GM12875 (cell line): ENCODE data around the gene TKTL1.

Experiments used
- H3K4me3 ChIP-seq: one replicate; pipeline ENCODE4 v1.5.1; 2011; ENCODE audit warnings: low read depth, low read length, control low read depth
- TF ChIP-seq, protein P1 (sequence below): IDR thresholded peaks from 2 replicates; pipeline ENCODE4 v1.5.1; 2011; ENCODE audit warnings: low read depth, mild to moderate bottlenecking, control low read depth, inconsistent platforms, low read length, moderate library complexity, borderline replicate concordance; ENCODE audit not compliant: insufficient read depth

The TKTL1 gene

GRCh38 chrX:154317391-154317995 is 21.9 kb downstream of the TKTL1 start:
- no peak overlapping the region for H3K4me3 ChIP-seq

DNA sequence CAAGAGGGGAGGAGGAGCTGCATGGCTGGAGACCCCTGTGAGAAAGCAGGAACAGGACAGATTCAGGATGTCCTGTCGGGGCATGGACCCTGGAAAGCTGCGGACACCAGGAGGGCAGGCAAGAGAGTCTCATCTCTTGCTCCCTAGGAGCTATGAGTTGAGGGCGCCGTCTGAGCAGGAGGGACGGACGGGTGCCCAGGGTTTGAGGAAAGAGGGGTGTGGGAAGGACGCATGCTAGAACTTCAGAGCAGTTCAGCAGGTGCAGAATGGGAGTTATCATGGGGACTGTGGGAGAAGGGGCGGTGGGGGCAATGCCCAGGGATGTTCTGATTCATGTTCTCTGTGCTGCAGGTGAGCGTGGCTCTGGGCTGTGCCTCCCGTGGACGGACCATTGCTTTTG is 24.8 kb downstream of the TKTL1 start:
- TF ChIP-seq, protein P1, sequence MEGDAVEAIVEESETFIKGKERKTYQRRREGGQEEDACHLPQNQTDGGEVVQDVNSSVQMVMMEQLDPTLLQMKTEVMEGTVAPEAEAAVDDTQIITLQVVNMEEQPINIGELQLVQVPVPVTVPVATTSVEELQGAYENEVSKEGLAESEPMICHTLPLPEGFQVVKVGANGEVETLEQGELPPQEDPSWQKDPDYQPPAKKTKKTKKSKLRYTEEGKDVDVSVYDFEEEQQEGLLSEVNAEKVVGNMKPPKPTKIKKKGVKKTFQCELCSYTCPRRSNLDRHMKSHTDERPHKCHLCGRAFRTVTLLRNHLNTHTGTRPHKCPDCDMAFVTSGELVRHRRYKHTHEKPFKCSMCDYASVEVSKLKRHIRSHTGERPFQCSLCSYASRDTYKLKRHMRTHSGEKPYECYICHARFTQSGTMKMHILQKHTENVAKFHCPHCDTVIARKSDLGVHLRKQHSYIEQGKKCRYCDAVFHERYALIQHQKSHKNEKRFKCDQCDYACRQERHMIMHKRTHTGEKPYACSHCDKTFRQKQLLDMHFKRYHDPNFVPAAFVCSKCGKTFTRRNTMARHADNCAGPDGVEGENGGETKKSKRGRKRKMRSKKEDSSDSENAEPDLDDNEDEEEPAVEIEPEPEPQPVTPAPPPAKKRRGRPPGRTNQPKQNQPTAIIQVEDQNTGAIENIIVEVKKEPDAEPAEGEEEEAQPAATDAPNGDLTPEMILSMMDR = no peak
- H3K4me3 ChIP-seq = no peak overlapping the region

More at GRCh38 chrX:154317391-154317995, 21.9 kb downstream of the TKTL1 start:
- TF ChIP-seq, protein P1 = peak; percentile 47; the same call in 1 of the 2 replicates

DNA sequence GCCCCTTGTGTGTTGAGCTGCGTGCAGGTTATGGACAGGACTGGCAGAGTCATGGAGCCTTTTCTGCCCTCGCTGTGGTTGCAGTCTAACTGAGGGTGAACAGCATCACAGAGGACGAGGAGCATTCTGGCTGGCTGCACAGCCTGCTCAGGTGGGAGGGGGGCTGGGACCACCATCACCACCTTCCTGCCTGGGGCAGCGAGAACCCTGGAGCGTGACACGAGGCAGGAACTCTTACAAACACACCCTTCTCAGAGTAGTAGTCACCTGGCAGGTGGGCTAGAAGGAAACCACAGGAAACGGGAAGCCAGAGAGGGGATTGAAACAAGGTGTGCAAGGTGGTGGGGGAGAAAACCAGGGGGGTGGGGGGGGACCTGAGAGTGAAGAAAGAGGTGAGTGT is 25.6 kb downstream of the TKTL1 start:
- H3K4me3 ChIP-seq = no peak overlapping the region
- TF ChIP-seq, protein P1 = no peak

GRCh38 chrX:154321594-154321993 is 26.0 kb downstream of the TKTL1 start:
- TF ChIP-seq, protein P1 = no peak
- H3K4me3 ChIP-seq = no peak overlapping the region

GRCh38 chrX:154322890-154323289 is 27.3 kb downstream of the TKTL1 start:
- TF ChIP-seq, protein P1 = no peak

DNA sequence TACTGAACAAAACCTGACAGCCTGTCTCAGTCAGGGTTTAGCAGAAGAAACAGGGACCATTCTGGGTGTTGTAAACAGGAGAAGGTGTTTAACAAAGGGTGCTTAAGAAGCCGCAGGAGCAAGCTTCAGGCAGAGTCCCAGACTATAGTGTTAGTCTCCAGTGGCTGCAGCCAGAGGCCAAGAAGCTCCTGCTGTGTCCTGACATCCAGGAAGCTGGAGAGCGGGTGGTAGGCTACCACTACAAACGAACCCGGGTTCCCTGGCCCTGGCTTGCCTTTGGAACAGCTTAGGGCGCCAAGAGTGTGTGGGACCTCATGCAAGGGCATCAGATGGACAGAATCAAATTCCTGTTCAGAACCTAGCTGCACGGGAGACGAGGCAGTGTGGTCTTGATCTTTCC is 27.9 kb downstream of the TKTL1 start:
- no peak overlapping the region for H3K4me3 ChIP-seq
- TF ChIP-seq, protein P1 = no peak

More at GRCh38 chrX:154322890-154323289, 27.3 kb downstream of the TKTL1 start:
- no peak overlapping the region for H3K4me3 ChIP-seq

- H3K4me3 ChIP-seq = no peak overlapping the region
- TF ChIP-seq, protein P1 = no peak
Observed at GRCh38 chrX:154325541-154325940, 29.9 kb downstream of the TKTL1 start.
